AG04450 (cell line): ENCODE results near the gene C10orf88. TPM values are rescaled to one million over a fixed set of nuclear protein-coding genes. Genes with fewer than 3 reads are reported as not detected.

Source experiments
- CTCF ChIA-PET: fragments of 300-600, 350-600 bp; formaldehyde crosslinking; extraction: SDS; loops from one replicate; lab custom pipeline; 2022; ENCODE audit warnings: antibody characterized with exemption, inconsistent platforms; lab: Charles Lee
- POLR2A ChIA-PET: fragments of 350-600 bp; formaldehyde crosslinking; extraction: SDS; loops from one replicate; lab custom pipeline; 2021; ENCODE audit warnings: antibody characterized with exemption, inconsistent platforms; lab: Yijun Ruan, JAX
- DNase-seq: peaks from one replicate; pipeline ENCODE4 v3.0.0-alpha.2; 2011; ENCODE audit warnings: low read depth, low spot score
- H3K27ac ChIP-seq: one replicate; pipeline ENCODE4 v1.5.1; 2012; ENCODE audit warnings: low read depth, low read length, control low read depth
- H3K27me3 ChIP-seq: one replicate; pipeline ENCODE4 v1.6.0; 2012; ENCODE audit warnings: low read length; ENCODE audit not compliant: control insufficient read depth, insufficient read depth
- H3K4me3 ChIP-seq: 2 replicates; pipeline ENCODE4 v1.5.1; 2011; ENCODE audit warnings: mild to moderate bottlenecking, low read depth, low read length, control low read depth
- H3K9me3 ChIP-seq: 2 replicates; pipeline ENCODE4 v1.5.1; 2012; ENCODE audit warnings: low read length; ENCODE audit not compliant: control insufficient read depth, insufficient read depth
- CTCF ChIP-seq: IDR thresholded peaks from 2 replicates; pipeline ENCODE4 v1.5.1; 2011; ENCODE audit warnings: low read depth, low read length, control low read depth, inconsistent platforms
- polyA plus RNA-seq: library from polyadenylated mRNA; depleted of rRNA; stranded (reverse); fragments of >200 nt; gene quantifications from 2 replicates; pipeline ENCODE4 v1.2.3, GENCODE V29; 2011

The C10orf88 gene
- polyA plus RNA-seq, 1 experiment: 8.6 TPM

- Histone ChIP-seq H3K4me3 (peak overlapping the region; percentile 62), H3K27ac (peak overlapping the region; percentile 33), H3K27me3 (no peaks in the 10 kb centered on the region), H3K9me3 (peaks cover 7% of the 10 kb centered on the region)
- TF ChIP-seq CTCF: no peak
- DNase-seq: no peak
- ChIA-PET CTCF (interaction anchor here (0.6 to 2.3 kb wide), 2 partner anchors 25 to 600 kb away, joined by 3 to 19 read pairs; partner anchors contain the start of gene PSTK), POLR2A (interaction anchor here (0.9 to 1.4 kb wide), 2 partner anchors 26 to 53 kb away, joined by 6 to 8 read pairs; partner anchors contain the start of genes IKZF5 and PSTK)
These were observed 664 bp upstream of the C10orf88 start for GRCh38 chr10:122954731-122955050.

- Histone ChIP-seq H3K27me3 (no peaks in the 10 kb centered on the region), H3K4me3 (no peak overlapping the region), H3K27ac (no peak overlapping the region), H3K9me3 (peaks cover under 1% of the 10 kb centered on the region; the same call in 1 of the 2 replicates)
- DNase-seq: no peak
- no peak for TF ChIP-seq CTCF
- ChIA-PET POLR2A (no interaction called here), CTCF (interaction anchor here (1.5 kb wide), 1 partner anchor 31 kb away, joined by 6 read pairs; the partner anchor contains the start of gene PSTK)
These were observed 4.7 kb downstream of the C10orf88 start for GRCh38 chr10:122949296-122949695.

GRCh38 chr10:122939856-122940543 is 14.0 kb downstream of the C10orf88 start:
- CTCF ChIA-PET: interaction anchor here (0.6 kb wide), 1 partner anchor 1015 kb away, joined by 3 read pairs; no protein-coding TSS in a partner anchor
- H3K4me3 ChIP-seq: no peak overlapping the region
- no peak for TF ChIP-seq CTCF
- no peaks in the 10 kb centered on the region for H3K9me3 ChIP-seq
- DNase-seq: peak; percentile 59
- H3K27me3 ChIP-seq: no peaks in the 10 kb centered on the region
- H3K27ac ChIP-seq: no peak overlapping the region
- POLR2A ChIA-PET: no interaction called here

GRCh38 chr10:122939133-122939855 is 14.7 kb downstream of the C10orf88 start:
- TF ChIP-seq CTCF: no peak
- no peaks in the 10 kb centered on the region for H3K27me3 ChIP-seq
- ChIA-PET CTCF (interaction anchor here (0.9 kb wide), 1 partner anchor 40 kb away, joined by 3 read pairs; the partner anchor contains the start of gene PSTK), POLR2A (interaction anchor here (1.5 kb wide), 1 partner anchor 14 kb away, joined by 3 read pairs; the partner anchor contains the start of gene C10orf88)
- no peaks in the 10 kb centered on the region for H3K9me3 ChIP-seq
- DNase-seq: no peak
- H3K27ac ChIP-seq: no peak overlapping the region
- no peak overlapping the region for H3K4me3 ChIP-seq
